Subcutaneous adipose tissue (tissue), 4 donors: Measurements from ENCODE around the gene SORBS2. TPM values are rescaled to one million over a fixed set of nuclear protein-coding genes. Genes with fewer than 3 reads are reported as not detected.

Experiments used
- CTCF ChIP-seq: fragments of 450-650 bp; IDR thresholded peaks from one replicate; pipeline ENCODE4 v1.5.1; 2016; ENCODE audit warnings: low read depth, mild to moderate bottlenecking, control low read depth, antibody characterized with exemption, moderate library complexity
- total RNA-seq, 4 donors: library from RNA; depleted of rRNA; stranded (reverse); fragments of >200 nt; gene quantifications; one replicate each; pipeline ENCODE4 v1.1.0, GENCODE V29; 2016

SORBS2 gene
- total RNA-seq, 4 donors from 2014 or later: 6.8 to 59.0 (median 32.0) TPM

- no peak for TF ChIP-seq CTCF
These were observed 265.7 kb downstream of the SORBS2 start for GRCh38 chr4:185546335-185546734.

GRCh38 chr4:185542626-185543315 lies 269.2 kb downstream of the SORBS2 start:
- TF ChIP-seq CTCF: no peak

DNA sequence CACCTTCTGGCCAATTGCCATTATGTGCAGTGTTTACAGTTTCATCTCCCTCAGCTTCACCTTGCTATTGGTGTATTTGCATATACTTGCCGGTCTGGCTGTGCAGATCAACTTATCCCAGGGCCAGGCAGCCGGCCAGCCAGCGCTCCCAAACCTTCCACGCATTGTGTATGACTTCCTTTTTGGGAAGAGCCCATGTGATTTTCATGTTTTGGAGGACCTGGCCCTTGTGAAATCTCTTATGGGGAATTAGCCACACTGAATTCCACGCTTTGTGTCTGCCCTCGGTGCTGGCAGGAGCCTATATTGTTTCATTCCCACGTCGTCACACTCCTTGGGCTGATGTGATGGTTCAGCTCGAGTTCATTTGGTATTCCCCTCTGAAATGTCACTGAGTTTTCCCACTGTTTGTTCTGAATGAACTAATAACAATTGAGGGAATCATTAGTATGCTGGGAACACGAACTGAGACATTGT lies 270.7 kb downstream of the SORBS2 start:
- no peak for TF ChIP-seq CTCF

GRCh38 chr4:185540487-185541120 lies 271.4 kb downstream of the SORBS2 start:
- TF ChIP-seq CTCF: no peak

DNA sequence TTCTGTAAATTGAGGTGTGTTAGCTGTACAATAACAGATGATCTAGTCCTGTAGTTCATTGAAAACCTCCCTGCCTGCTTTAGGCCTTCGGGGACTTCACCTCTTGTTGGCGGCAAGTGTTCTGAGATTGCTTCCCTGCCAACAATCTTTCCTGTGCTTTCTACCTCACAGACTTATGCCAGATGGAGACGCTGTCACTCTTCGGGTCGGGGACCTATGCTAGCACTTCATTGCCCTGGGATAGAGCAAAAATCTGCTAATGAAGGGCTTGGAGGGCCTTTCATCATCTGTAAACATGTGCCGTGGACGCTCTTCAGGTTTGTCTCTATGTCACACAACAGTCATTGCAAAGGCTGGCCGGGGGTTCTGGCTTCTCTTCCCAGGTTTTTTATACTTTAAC lies 272.0 kb downstream of the SORBS2 start:
- no peak for TF ChIP-seq CTCF

DNA sequence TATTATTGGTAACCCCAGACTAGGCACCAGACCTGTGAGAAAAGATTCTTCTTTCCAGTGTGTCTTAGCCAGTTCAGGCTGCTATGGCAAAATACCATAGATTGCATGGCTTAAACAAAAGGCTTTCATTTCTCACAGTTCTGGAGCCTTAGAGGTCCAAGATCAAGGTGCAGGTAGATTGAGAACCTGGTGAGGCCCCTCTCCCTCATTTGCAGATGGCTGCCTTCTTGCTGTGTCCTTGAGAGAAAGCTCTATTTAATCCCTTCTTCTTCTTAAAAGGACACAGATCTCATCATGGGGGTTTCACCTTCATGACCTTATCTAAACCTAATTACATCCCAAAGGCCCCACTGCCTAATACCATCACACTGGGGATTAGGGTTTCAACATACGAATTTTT lies 273.2 kb downstream of the SORBS2 start:
- TF ChIP-seq CTCF: no peak

- no peak for TF ChIP-seq CTCF
These were observed 275.6 kb downstream of the SORBS2 start for GRCh38 chr4:185536411-185536709.
